Measurements from ENCODE around the gene SYT7. TPM values are rescaled to one million over a fixed set of nuclear protein-coding genes. Genes with fewer than 3 reads are reported as not detected.

Gene SYT7
- total and polyA plus RNA-seq, 2 of the 4 experiments (the other 2 are of a cell fraction) = under 0.01 to 0.19 TPM

GRCh38 chr11:61529537-61530225, 51.2 kb downstream of the SYT7 start:
- Histone ChIP-seq H4K5ac (ENCODE audit: low read depth, low read length) (no peak overlapping the region), H3K4me3 (ENCODE audit: insufficient read depth, low read depth, low read length) (no peak overlapping the region), H3K36me3 (ENCODE audit: control insufficient read depth, insufficient read depth, low read length) (no peaks in the 10 kb centered on the region), H3K27me3 (ENCODE audit: control insufficient read depth, insufficient read depth, low read length) (peaks cover 83% of the 10 kb centered on the region), H3K18ac (ENCODE audit: low read depth, low read length) (no peak overlapping the region), H3K4ac (ENCODE audit: low read depth, low read length) (no peak overlapping the region), H3K27ac (ENCODE audit: insufficient read depth, low read length) (no peak overlapping the region), H4K20me1 (ENCODE audit: insufficient read depth, low read length) (no peaks in the 10 kb centered on the region), H2BK20ac (ENCODE audit: low read depth, low read length) (no peak overlapping the region), H3K79me1 (ENCODE audit: low read depth in 1 of 2, low read length in 2 of 2) (no peaks in the 10 kb centered on the region), H2AK9ac (replicated peaks; ENCODE audit: low read depth, low read length, poor library complexity) (no peak overlapping the region), H3K23ac (ENCODE audit: low read depth, low read length) (no peak overlapping the region), H2AK5ac (ENCODE audit: low read depth, low read length) (no peak overlapping the region), H2BK15ac (ENCODE audit: low read depth, low read length) (no peak overlapping the region), H3K56ac (ENCODE audit: extremely low read depth, insufficient read depth, low read length) (no peak overlapping the region), H3K4me1 (ENCODE audit: control insufficient read depth, insufficient read depth, low read length) (no peaks in the 10 kb centered on the region), H2AFZ (replicated peaks; ENCODE audit: low read length, poor library complexity) (no peak overlapping the region), H4K8ac (ENCODE audit: low read depth in 2 of 2, low read length in 2 of 2) (no peak overlapping the region), H3K9me3 (ENCODE audit: control insufficient read depth, insufficient read depth, low read length) (0 out of 2 replicates have a peak, but pooled peaks cover 2% of the 10 kb centered on the region), H3K9me1 (ENCODE audit: insufficient read depth, low read length) (no peaks in the 10 kb centered on the region; the same call in 1 of the 2 replicates), H2BK120ac (ENCODE audit: low read depth, low read length) (no peak overlapping the region), H2BK5ac (ENCODE audit: low read depth, low read length, poor library complexity, severe bottlenecking) (no peak overlapping the region), H3K14ac (replicated peaks; ENCODE audit: low read depth, low read length) (no peak overlapping the region), H4K91ac (ENCODE audit: insufficient read depth, low read depth, low read length) (no peak overlapping the region), H3K9ac (ENCODE audit: low read depth, low read length) (no peak overlapping the region), H3K4me2 (ENCODE audit: low read depth, low read length) (no peak overlapping the region)
- 43% methylated on average over 11 of the region's 21 CpGs; no CpG with 5 or more reads in 1 of the 2 experiments for WGBS, 2 experiments (ENCODE audit: extremely low coverage in 2 of 2, insufficient read length in 1 of 2)
- no peak for DNase-seq
- dilution Hi-C loops (cut with HindIII; ENCODE audit: low sequenced_read_pairs, unreplicated experiment) (no loop called here), intact Hi-C loops (cut with micrococcal nuclease) (loop anchor here (5.0 kb wide), 2 partner anchors 48 to 98 kb away; no protein-coding TSS in a partner anchor), in situ Hi-C loops (cut with MboI; ENCODE audit: low sequenced_read_pairs) (no loop called here)
- POLR2A ChIA-PET (ENCODE audit: unreplicated experiment) = no interaction called here
- TF ChIP-seq RAD21 (IDR thresholded peaks at IDR 0.05; ENCODE audit: low read length) = no peak
- no peak for TF ChIP-seq ELK1 (IDR thresholded peaks at IDR 0.05; ENCODE audit: borderline replicate concordance, low read depth, low read length)
- TF ChIP-seq RCOR1 (IDR thresholded peaks at IDR 0.05; ENCODE audit: insufficient replicate concordance, low read length) = no peak
- TF ChIP-seq SMC3 (IDR thresholded peaks at IDR 0.05; ENCODE audit: low read depth, low read length) = no peak
- TF ChIP-seq MXI1 (IDR thresholded peaks at IDR 0.05; ENCODE audit: borderline replicate concordance, low read depth, low read length) = no peak
- no peak for TF ChIP-seq CEBPB (IDR thresholded peaks at IDR 0.05; ENCODE audit: low read depth, low read length)
- no peak for TF ChIP-seq CHD1 (IDR thresholded peaks at IDR 0.05; ENCODE audit: low read depth, low read length)
- no peak for TF ChIP-seq NFE2L2 (IDR thresholded peaks at IDR 0.05; ENCODE audit: low read depth, low read length)
- TF ChIP-seq USF2 (IDR thresholded peaks at IDR 0.05; ENCODE audit: low read depth, low read length) = no peak
- TF ChIP-seq MAZ (IDR thresholded peaks at IDR 0.05; ENCODE audit: borderline replicate concordance, low read depth, low read length) = no peak
- no peak for TF ChIP-seq BHLHE40 (IDR thresholded peaks at IDR 0.05; ENCODE audit: low read depth, low read length)
- no peak for TF ChIP-seq FOS (IDR thresholded peaks at IDR 0.05; ENCODE audit: low read depth, low read length)
- no peak for TF ChIP-seq MAFK (IDR thresholded peaks at IDR 0.05; ENCODE audit: low read depth, low read length)
- TF ChIP-seq POLR2A (IDR thresholded peaks at IDR 0.05; ENCODE audit: low read depth, low read length) = no peak
- no peak for TF ChIP-seq CTCF (conservative IDR thresholded peaks at IDR 0.05; ENCODE audit: low read depth, low read length)
- no peak for TF ChIP-seq RFX5 (IDR thresholded peaks at IDR 0.05; ENCODE audit: low read depth, low read length)
- CTCF ChIA-PET = no interaction called here
- no peak for ATAC-seq (ENCODE audit: low read depth)
- no TSS peak for BruUV-seq (replicated peaks)

Measured in IMR-90 (cell line).